Fibroblast of the aortic adventitia (primary cell): ENCODE measurements around the gene MYO9B. TPM values are rescaled to one million over a fixed set of nuclear protein-coding genes. Genes with fewer than 3 reads are reported as not detected.

Source experiments
- DNase-seq: peaks from one replicate; pipeline ENCODE4 v3.0.0-alpha.2; 2010; ENCODE audit warnings: low read depth
- H3K4me3 ChIP-seq: 2 replicates; pipeline ENCODE4 v1.5.1; 2011; ENCODE audit warnings: low read depth, mild to moderate bottlenecking, control low read depth, low read length, moderate library complexity
- CTCF ChIP-seq: IDR thresholded peaks from 2 replicates; pipeline ENCODE4 v1.5.1; 2011; ENCODE audit warnings: mild to moderate bottlenecking, low read length, control low read depth, inconsistent platforms; ENCODE audit not compliant: insufficient read depth
- total RNA-seq: library from RNA; depleted of rRNA; stranded (reverse); fragments of >200 nt; gene quantifications from 2 replicates; pipeline ENCODE4 v1.2.3, GENCODE V29; 2012; ENCODE audit warnings: low replicate concordance

The MYO9B gene
- total RNA-seq, 1 donor: 103 TPM

DNA sequence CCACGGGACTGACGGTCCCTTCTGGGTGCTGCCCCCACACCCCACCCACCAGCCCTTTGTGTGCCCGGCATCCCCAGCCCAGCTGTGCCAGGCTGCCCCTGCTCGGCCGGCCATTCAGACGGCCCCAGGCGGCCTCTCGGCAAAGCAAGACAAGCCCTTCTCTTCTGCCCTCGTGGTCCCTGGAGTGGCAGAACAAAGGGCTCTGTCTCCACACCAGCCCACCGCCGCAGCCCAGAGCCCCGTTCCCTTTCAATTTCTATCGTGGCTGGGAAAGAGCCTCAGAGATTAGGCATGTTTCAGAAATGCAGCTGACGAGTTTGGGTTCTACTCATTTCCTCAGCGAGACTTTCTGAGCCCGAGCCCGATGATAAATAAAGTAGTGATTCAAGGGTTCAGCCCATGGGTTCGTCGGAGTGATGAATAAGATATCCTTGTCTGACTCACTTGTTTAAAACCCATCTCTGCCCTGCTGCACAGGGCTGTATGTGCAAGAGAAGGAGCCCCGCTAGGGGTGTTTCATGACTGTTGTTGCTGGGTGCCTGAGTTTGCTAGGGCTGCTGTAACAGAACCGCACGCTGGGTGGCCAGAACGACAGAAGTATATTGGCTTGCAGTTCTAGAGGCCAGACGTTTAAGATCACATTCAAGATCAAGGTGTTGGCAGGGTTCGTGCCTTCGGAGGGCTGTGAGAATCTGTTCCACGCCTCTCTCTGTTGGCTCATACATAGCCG lies 4.3 kb downstream of the MYO9B start:
- TF ChIP-seq CTCF: peak; percentile 82
- H3K4me3 ChIP-seq: peak overlapping the region; percentile 73
- peak; percentile 99 for DNase-seq

DNA sequence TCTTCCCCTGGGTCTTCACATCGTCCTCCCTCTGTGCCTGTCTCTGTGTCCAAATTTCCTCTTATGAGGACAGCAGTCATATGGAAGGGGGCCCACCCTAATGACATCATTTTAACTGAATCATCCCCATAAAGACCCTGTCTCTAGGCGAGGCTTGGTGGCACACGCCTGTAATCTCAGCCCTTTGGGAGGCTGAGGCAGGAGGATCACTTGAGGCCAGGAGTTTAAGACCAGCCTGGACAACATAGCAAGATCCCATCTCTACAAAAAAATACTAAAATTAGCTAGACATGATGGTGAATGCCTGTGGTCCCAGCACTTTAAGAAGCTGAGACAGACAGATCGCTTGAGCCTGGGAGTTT lies 4.8 kb downstream of the MYO9B start:
- DNase-seq: no peak
- TF ChIP-seq CTCF: no peak
- peak overlapping the region; percentile 48 for H3K4me3 ChIP-seq

DNA sequence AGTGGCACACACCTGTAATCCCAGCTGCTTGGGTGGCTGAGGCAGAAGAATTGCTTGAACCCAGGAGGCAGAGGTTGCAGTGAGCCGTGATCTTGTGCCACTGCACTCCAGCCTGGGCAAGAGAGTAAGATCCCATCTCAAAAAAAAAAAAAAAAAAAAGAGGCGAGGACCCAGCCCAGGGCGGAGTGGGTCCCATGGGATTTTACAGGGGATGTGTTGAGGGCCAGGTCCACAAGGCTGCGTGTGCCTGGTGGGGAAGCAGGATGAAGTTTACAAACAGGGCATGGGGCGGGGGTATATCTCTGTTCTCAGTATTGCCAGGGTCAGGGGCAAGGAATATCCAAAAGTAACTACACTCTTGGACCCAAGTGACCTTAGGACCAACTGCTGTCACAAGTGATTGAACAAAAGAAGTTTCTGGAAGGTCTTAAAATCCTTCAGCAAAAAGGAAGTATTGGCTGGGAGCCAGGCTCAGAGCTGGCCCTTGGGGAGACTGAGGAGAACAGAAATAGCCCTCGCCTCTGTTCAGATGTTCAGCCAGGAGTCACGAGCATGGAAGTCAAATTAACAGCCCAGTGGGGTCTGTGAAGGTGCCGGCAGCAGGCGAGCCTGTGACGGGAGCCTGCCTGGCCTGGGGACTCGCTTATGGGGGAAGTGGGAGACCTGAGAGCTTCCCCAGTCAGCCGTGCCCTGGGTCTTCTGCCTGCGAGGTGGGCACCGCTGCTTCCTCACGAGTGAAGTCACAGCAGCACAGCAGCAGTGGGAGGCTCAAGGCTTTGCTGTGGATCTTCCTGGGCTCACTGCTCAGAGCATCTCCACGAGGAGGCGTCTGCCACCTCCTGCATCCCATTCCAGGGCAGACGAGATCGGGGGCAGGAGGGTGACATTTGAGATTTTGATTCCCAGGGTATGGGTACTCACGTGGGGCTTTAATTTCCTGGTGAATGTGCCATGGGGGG lies 6.4 kb downstream of the MYO9B start:
- TF ChIP-seq CTCF: no peak
- DNase-seq: peak; percentile 28
- H3K4me3 ChIP-seq: no peak overlapping the region

DNA sequence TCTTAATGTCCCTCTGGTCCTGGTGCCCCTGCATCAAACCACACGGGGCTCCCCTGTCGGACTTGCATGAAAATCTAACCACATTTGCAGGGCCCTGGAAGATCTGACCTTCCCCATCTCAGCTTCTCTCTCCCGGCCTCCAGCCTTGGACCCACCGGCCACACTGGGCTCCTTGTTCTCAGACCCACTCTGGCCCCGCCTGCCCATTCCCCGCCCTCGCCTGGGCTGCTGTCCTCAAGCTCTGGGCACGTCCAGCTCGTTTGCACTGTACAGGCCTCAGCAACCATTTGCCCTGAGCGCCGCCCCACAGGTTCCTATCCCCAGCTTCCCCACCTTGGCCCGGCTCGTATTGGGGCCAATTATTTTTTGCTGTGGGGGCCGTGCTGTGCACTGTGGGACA lies 10.5 kb downstream of the MYO9B start:
- no peak for DNase-seq
- H3K4me3 ChIP-seq: no peak overlapping the region

DNA sequence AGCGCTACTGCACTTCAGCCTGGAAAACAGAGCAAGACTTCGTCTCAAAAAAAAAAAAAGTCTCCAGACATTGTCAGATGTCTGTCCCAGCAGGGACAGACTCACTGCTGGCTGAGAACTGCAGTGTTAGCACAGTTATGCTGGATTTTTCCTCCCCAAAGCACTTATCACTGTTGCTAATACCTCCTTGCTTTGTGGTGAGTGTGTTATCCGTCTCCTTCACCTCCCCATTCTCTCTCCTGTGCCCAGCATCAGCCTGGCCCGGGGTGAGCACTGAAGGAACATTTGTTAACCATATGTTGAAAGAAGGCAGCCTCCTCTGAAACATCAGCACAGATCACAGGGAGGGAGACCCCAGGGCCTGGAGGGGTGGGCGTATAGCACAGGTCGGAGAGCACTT lies 11.3 kb downstream of the MYO9B start:
- no peak for DNase-seq
- no peak for TF ChIP-seq CTCF
- H3K4me3 ChIP-seq: no peak overlapping the region

More for the DNA sequence above, 10.5 kb downstream of the MYO9B start:
- TF ChIP-seq CTCF: no peak

- H3K4me3 ChIP-seq: no peak overlapping the region
- no peak for TF ChIP-seq CTCF
- DNase-seq: no peak
Measured at GRCh38 chr19:17088552-17088951, 13.0 kb downstream of the MYO9B start.
